Thoracic aorta (tissue), 2 donors: ENCODE results near the gene PRKRIP1. TPM values are rescaled to one million over a fixed set of nuclear protein-coding genes. Genes with fewer than 3 reads are reported as not detected.

ENCODE experiments used
- ATAC-seq: fragments of 150-250 bp; one replicate; pipeline ENCODE4 v1.8.0; 2017; ENCODE audit warnings: low read depth; ENCODE audit not compliant: insufficient number of reproducible peaks, low FRiP score
- DNase-seq: peaks from one replicate; pipeline ENCODE4 v3.0.0-alpha.2; 2020; ENCODE audit warnings: low spot score
- H3K27ac ChIP-seq, 2 donors: fragments of 200-600 bp; sonication (generic); 1 replicate in 1 of 2; 2 replicates in 1 of 2; pipeline ENCODE4 v1.5.1; 2016; ENCODE audit warnings: mild to moderate bottlenecking in 2 of 2, moderate library complexity in 2 of 2
- H3K27me3 ChIP-seq: fragments of 200-600 bp; sonication (generic); replicated peaks from 2 replicates; pipeline ENCODE4 v1.6.0; 2016; ENCODE audit warnings: mild to moderate bottlenecking; ENCODE audit not compliant: insufficient read depth
- H3K36me3 ChIP-seq: fragments of 200-600 bp; sonication (generic); one replicate; pipeline ENCODE4 v1.5.1; 2016
- H3K4me1 ChIP-seq, 2 donors: fragments of 200-600 bp; sonication (generic); 1 replicate in 1 of 2; 2 replicates in 1 of 2; pipeline versions ENCODE4 v1.5.1 to v1.6.0; 2016; ENCODE audit warnings: low read depth in 2 of 2, mild to moderate bottlenecking in 1 of 2; ENCODE audit not compliant: control insufficient read depth in 1 of 2
- H3K4me3 ChIP-seq: fragments of 200-600 bp; sonication (generic); 2 replicates; pipeline ENCODE4 v1.5.1; 2016; ENCODE audit warnings: mild to moderate bottlenecking
- H3K9me3 ChIP-seq: fragments of 200-600 bp; sonication (generic); 2 replicates; pipeline ENCODE4 v1.5.1; 2016
- total RNA-seq, 2 donors: library from RNA; depleted of rRNA; stranded (reverse); fragments of >200 nt; gene quantifications; one replicate each; pipeline versions ENCODE4 v1.1.0 to v1.2.3, GENCODE V29; 2016
- TF ChIP-seq, protein P1 (sequence below): fragments of 200-600 bp; sonication (generic); IDR thresholded peaks from one replicate; pipeline ENCODE4 v1.5.1; 2019; ENCODE audit warnings: antibody characterized with exemption

PRKRIP1 gene
- total RNA-seq, 2 donors from 2014 or later: 47.0 to 80.4 TPM

DNA sequence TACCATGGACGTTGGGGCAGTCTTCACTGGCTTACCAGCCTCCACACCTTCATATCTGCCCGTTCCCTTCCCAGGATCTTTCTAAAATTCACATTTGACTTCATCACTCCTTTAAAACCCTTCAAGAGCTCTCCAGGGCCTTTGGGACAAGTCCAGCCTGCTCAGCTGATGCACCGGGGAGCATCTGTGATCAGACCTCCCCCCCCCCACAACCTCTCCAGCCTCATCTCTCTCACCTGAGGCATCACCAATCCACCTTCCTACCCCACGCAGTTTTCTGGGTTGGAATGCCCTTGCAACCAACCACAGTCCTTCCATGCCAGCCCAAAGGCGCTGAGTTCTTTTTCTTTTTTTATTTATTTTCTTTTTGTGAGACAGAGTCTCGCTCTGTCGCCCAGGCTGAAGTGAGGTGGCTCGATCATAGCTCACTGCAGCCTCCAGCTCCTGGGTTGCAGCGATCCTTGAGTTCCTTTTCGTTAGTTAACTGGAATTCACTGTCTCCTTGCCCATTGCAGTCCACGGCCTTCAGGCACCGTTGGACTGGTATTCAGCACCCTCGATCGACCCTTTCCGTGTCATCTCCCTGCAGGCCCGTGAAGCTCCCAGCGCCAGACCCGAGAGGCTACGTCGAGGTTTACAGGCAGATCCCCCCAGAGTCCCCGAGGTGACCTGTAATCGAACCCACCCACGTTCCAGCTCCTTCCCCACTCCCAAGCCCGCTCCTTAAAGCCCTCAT lies 67.8 kb downstream of the PRKRIP1 start:
- TF ChIP-seq, protein P1, sequence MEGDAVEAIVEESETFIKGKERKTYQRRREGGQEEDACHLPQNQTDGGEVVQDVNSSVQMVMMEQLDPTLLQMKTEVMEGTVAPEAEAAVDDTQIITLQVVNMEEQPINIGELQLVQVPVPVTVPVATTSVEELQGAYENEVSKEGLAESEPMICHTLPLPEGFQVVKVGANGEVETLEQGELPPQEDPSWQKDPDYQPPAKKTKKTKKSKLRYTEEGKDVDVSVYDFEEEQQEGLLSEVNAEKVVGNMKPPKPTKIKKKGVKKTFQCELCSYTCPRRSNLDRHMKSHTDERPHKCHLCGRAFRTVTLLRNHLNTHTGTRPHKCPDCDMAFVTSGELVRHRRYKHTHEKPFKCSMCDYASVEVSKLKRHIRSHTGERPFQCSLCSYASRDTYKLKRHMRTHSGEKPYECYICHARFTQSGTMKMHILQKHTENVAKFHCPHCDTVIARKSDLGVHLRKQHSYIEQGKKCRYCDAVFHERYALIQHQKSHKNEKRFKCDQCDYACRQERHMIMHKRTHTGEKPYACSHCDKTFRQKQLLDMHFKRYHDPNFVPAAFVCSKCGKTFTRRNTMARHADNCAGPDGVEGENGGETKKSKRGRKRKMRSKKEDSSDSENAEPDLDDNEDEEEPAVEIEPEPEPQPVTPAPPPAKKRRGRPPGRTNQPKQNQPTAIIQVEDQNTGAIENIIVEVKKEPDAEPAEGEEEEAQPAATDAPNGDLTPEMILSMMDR: no peak
- ATAC-seq (no peak), DNase-seq (no peak)
- H3K4me1 ChIP-seq: peaks cover 13 to 31% of the 10 kb centered on the region in 2 donors
- peaks cover 4% of the 10 kb centered on the region for H3K36me3 ChIP-seq
- H3K9me3 ChIP-seq: no peaks in the 10 kb centered on the region
- H3K27me3 ChIP-seq: no peaks in the 10 kb centered on the region
- H3K4me3 ChIP-seq: peak overlapping the region; percentile 99
- peak overlapping the region; percentile 64 to 69 for H3K27ac ChIP-seq

DNA sequence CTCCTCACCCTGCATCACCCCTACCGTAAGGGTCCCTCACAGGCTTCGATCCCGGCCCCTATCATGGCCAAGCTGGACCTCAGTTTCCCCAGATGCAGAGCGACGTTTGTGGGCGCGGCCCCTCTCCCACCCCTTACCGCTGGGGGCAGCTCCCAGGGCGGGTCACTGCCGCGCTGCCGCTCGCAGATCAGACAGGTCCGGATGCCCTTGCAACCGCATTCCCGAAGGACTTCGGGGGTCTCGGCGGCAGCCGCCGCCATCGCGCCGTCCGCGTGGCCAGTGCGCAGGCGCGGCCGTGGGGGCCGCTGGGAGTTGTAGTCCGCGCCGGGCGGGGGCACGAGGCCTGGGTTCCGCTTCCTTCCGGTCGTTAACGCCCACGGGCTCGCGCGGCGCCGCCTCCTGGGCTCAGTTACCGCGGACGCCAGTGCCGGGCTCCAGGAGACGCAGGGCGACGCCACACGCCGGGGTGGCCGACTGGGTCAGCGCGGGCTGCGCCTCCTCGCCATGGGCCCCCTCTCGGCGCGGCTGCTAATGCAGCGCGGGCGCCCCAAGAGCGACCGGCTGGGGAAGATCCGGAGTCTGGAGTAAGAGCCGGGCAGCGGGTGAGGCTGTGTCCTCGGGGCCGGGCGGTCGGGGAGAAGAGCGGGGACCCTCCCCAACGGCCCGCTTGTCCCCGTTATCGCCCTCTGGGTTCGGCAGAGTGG lies 68.6 kb downstream of the PRKRIP1 start, which contains the start of the genes ALKBH4 and LRWD1:
ALKBH4 (minus strand) TSS at position 287 of the 704 bp plus-strand sequence; CDS start at position 260, 27 bp downstream.
LRWD1 (plus strand) TSS at position 408 of the 704 bp plus-strand sequence; CDS start at position 505, 97 bp downstream.
- Histone ChIP-seq H3K36me3 (peaks cover 5% of the 10 kb centered on the region), H3K9me3 (no peaks in the 10 kb centered on the region), H3K27me3 (no peaks in the 10 kb centered on the region), H3K4me3 (peak within 1 kb of the TSS; percentile 99), H3K27ac (peak within 1 kb of the TSS; percentile 64 to 69), H3K4me1 (peaks cover 13 to 31% of the 10 kb centered on the region in 2 donors)
- TF ChIP-seq, protein P1: peak; percentile 28
- ATAC-seq: peak; percentile 69
- peak; percentile 79 for DNase-seq

GRCh38 chr7:102466097-102466496 lies 69.9 kb downstream of the PRKRIP1 start:
- peaks cover 13 to 31% of the 10 kb centered on the region in 2 donors for H3K4me1 ChIP-seq
- DNase-seq: no peak
- H3K27ac ChIP-seq: no peak overlapping the region
- TF ChIP-seq, protein P1: no peak
- H3K9me3 ChIP-seq: no peaks in the 10 kb centered on the region
- H3K27me3 ChIP-seq: no peaks in the 10 kb centered on the region
- peaks cover 7% of the 10 kb centered on the region for H3K36me3 ChIP-seq
- ATAC-seq: no peak
- H3K4me3 ChIP-seq: peak overlapping the region; percentile 99

DNA sequence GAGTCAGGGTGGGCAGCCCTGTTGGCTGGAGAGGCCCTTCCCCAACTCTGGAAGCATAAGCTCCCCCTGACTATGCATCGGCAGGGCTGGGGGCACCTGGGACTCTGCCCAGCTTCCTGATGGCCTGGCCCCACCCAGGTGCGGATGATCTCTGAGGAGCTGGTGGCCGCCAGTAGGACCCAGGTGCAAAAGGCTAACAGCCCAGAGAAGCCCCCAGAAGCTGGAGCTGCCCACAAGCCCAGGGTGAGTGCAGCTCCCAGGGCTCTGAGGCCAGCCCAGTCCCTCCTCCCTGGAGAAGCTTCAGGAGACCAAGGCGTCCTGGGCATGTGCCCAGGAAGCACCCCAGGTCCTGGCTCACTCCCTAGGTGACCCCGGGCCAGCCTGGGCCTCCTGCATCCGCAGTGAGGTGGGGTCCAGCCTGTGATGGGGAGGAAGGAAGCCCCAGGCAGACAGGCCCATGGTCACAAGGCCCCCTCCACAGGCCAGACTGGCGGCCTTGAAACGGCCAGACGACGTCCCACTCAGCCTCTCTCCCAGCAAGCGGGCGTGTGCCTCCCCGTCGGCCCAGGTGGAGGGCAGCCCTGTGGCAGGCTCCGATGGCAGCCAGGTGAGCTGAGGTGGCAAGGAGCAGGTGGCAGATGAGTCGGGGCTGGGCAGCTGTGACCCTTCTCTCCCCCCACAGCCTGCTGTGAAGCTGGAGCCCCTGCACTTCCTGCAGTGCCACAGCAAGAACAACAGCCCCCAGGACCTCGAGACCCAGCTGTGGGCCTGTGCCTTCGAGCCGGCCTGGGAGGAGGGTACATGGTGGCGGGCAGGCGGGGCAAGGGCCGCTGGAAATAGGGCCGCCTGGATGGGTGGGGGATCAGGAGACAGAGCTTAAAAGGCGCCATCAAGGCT lies 71.7 kb downstream of the PRKRIP1 start:
- ATAC-seq (no peak), DNase-seq (no peak)
- Histone ChIP-seq H3K36me3 (peaks cover 6% of the 10 kb centered on the region), H3K27me3 (no peaks in the 10 kb centered on the region), H3K9me3 (no peaks in the 10 kb centered on the region), H3K4me1 (peaks cover 13 to 26% of the 10 kb centered on the region in 2 donors), H3K27ac (no peak overlapping the region), H3K4me3 (no peak overlapping the region)
- TF ChIP-seq, protein P1: no peak
